Measurements from ENCODE around the gene SPSB1.

The SPSB1 gene

DNA sequence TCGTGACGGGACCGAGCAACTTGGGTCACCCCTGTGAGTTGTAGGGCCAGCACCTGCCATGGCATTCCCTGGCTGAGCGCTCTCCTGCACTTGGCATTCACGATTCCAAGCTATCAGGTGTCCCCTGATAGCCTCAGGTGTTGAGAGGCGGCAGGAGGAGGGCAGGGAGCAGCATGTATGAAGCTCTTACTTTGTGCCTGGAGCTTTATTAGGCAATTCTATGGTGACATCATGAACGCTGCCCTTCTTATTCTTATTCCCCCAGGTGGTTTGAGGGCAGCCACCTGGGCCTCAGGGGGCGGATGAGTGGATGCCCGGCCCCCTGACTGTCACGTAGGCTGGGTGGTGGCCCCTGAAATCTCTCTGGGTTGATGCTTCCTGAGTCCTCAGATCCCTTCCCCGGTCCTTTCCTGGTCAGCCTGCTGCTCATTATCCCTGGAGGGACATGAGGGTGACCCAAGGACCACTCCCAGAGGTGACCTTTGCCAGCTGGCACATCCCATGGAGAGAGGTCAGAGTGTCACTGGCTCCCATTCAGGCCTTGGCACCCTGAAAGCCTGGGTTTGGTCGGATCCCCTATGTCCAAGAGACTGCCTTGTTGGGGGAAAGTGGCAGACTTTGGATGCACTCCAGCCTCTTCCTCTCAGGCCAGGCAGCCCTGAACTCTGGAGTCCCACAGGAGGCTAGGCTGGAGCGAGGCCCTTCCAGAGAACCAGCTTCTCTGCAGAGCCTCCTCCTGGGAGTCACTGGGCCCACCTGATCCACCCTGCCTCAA is 51.9 kb downstream of the SPSB1 start:
- no peak for ATAC-seq
- TF ChIP-seq GLIS3 (CRISPR knock-in tag; IDR thresholded peaks at IDR 0.05) (no peak), ZFP3 (CRISPR knock-in tag; IDR thresholded peaks at IDR 0.05) (no peak), ESRRG (CRISPR knock-in tag; IDR thresholded peaks at IDR 0.05) (no peak), ZNF70 (CRISPR knock-in tag; IDR thresholded peaks at IDR 0.05) (no peak)
- TF ChIP-seq, protein P1, sequence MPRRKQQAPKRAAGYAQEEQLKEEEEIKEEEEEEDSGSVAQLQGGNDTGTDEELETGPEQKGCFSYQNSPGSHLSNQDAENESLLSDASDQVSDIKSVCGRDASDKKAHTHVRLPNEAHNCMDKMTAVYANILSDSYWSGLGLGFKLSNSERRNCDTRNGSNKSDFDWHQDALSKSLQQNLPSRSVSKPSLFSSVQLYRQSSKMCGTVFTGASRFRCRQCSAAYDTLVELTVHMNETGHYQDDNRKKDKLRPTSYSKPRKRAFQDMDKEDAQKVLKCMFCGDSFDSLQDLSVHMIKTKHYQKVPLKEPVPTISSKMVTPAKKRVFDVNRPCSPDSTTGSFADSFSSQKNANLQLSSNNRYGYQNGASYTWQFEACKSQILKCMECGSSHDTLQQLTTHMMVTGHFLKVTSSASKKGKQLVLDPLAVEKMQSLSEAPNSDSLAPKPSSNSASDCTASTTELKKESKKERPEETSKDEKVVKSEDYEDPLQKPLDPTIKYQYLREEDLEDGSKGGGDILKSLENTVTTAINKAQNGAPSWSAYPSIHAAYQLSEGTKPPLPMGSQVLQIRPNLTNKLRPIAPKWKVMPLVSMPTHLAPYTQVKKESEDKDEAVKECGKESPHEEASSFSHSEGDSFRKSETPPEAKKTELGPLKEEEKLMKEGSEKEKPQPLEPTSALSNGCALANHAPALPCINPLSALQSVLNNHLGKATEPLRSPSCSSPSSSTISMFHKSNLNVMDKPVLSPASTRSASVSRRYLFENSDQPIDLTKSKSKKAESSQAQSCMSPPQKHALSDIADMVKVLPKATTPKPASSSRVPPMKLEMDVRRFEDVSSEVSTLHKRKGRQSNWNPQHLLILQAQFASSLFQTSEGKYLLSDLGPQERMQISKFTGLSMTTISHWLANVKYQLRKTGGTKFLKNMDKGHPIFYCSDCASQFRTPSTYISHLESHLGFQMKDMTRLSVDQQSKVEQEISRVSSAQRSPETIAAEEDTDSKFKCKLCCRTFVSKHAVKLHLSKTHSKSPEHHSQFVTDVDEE (CRISPR knock-in tag; IDR thresholded peaks at IDR 0.05), result no peak
- TF ChIP-seq, protein P2, sequence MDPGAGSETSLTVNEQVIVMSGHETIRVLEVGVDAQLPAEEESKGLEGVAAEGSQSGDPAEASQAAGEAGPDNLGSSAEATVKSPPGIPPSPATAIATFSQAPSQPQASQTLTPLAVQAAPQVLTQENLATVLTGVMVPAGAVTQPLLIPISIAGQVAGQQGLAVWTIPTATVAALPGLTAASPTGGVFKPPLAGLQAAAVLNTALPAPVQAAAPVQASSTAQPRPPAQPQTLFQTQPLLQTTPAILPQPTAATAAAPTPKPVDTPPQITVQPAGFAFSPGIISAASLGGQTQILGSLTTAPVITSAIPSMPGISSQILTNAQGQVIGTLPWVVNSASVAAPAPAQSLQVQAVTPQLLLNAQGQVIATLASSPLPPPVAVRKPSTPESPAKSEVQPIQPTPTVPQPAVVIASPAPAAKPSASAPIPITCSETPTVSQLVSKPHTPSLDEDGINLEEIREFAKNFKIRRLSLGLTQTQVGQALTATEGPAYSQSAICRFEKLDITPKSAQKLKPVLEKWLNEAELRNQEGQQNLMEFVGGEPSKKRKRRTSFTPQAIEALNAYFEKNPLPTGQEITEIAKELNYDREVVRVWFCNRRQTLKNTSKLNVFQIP (CRISPR knock-in tag; IDR thresholded peaks at IDR 0.05; ENCODE audit: borderline replicate concordance, low read depth), result no peak

DNA sequence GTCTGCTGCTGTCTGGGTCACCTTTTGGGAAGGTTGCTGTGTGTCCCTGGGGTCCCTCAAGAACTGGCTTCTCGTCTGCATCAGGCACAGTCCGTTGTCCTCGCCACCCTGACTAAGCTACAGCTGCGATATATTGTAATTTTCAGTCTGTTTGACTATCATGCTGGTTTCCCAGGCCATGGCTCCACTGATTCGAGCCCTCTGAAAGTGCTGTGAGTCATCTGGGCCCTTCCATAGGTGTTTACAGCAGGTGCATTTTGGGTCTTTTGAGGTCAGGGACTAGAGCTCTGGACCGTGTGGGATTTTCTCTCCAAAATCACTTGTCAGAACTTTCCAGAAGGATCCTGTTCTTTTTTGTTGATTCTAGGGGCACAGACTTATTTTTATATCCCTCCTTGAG is 52.8 kb downstream of the SPSB1 start:
- TF ChIP-seq CSDC2 (CRISPR knock-in tag; IDR thresholded peaks at IDR 0.05) (no peak), ZNF70 (CRISPR knock-in tag; IDR thresholded peaks at IDR 0.05) (no peak), ZNF8 (CRISPR knock-in tag; IDR thresholded peaks at IDR 0.05) (no peak), BACH2 (CRISPR knock-in tag; IDR thresholded peaks at IDR 0.05; ENCODE audit: borderline replicate concordance) (no peak), ISL1 (CRISPR knock-in tag; IDR thresholded peaks at IDR 0.05) (no peak), ZFP30 (CRISPR knock-in tag; IDR thresholded peaks at IDR 0.05) (no peak)
- TF ChIP-seq, protein P3, sequence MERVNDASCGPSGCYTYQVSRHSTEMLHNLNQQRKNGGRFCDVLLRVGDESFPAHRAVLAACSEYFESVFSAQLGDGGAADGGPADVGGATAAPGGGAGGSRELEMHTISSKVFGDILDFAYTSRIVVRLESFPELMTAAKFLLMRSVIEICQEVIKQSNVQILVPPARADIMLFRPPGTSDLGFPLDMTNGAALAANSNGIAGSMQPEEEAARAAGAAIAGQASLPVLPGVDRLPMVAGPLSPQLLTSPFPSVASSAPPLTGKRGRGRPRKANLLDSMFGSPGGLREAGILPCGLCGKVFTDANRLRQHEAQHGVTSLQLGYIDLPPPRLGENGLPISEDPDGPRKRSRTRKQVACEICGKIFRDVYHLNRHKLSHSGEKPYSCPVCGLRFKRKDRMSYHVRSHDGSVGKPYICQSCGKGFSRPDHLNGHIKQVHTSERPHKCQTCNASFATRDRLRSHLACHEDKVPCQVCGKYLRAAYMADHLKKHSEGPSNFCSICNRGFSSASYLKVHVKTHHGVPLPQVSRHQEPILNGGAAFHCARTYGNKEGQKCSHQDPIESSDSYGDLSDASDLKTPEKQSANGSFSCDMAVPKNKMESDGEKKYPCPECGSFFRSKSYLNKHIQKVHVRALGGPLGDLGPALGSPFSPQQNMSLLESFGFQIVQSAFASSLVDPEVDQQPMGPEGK (CRISPR knock-in tag; IDR thresholded peaks at IDR 0.05; ENCODE audit: borderline replicate concordance), result no peak
- ATAC-seq, result no peak

DNA sequence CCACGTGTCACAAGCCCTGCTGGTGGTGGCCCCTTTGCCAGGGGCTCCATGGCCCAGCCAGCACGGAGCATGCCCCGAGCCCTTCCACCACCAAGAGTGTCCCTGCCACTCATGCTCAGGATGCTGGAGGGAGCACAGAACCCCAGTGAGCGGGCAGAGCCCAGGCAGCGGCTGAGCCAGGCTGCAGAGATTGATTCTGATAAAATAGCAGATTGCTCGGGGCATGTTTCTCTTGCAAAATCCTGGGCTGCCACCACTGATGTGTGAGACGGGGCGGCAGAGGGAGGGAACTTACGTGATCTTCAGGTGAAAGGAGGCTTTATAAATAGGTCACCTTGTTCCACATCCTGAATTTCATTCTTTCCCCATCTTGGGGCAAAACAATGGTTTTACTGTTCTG is 53.2 kb downstream of the SPSB1 start:
- TF ChIP-seq ZNF565 (CRISPR knock-in tag; conservative IDR thresholded peaks at IDR 0.05; ENCODE audit: low read depth) (no peak), SNAI2 (CRISPR knock-in tag; IDR thresholded peaks at IDR 0.05) (no peak), BACH2 (CRISPR knock-in tag; IDR thresholded peaks at IDR 0.05; ENCODE audit: borderline replicate concordance) (no peak), RARB (CRISPR knock-in tag; IDR thresholded peaks at IDR 0.05) (no peak), ZNF70 (CRISPR knock-in tag; IDR thresholded peaks at IDR 0.05) (no peak), CSDC2 (CRISPR knock-in tag; IDR thresholded peaks at IDR 0.05) (no peak), ISL1 (CRISPR knock-in tag; IDR thresholded peaks at IDR 0.05) (no peak), ZFP3 (CRISPR knock-in tag; IDR thresholded peaks at IDR 0.05) (no peak), OSR1 (CRISPR knock-in tag; IDR thresholded peaks at IDR 0.05) (no peak), TOX (CRISPR knock-in tag; IDR thresholded peaks at IDR 0.05; ENCODE audit: borderline replicate concordance) (no peak), ESRRG (CRISPR knock-in tag; IDR thresholded peaks at IDR 0.05) (no peak), ZNF8 (CRISPR knock-in tag; IDR thresholded peaks at IDR 0.05) (no peak), ZFP30 (CRISPR knock-in tag; IDR thresholded peaks at IDR 0.05) (no peak), PPARA (CRISPR knock-in tag; IDR thresholded peaks at IDR 0.05; ENCODE audit: borderline replicate concordance) (no peak), ZC3H10 (CRISPR knock-in tag; IDR thresholded peaks at IDR 0.05) (no peak), GLIS3 (CRISPR knock-in tag; IDR thresholded peaks at IDR 0.05) (no peak)
- TF ChIP-seq, protein P4, sequence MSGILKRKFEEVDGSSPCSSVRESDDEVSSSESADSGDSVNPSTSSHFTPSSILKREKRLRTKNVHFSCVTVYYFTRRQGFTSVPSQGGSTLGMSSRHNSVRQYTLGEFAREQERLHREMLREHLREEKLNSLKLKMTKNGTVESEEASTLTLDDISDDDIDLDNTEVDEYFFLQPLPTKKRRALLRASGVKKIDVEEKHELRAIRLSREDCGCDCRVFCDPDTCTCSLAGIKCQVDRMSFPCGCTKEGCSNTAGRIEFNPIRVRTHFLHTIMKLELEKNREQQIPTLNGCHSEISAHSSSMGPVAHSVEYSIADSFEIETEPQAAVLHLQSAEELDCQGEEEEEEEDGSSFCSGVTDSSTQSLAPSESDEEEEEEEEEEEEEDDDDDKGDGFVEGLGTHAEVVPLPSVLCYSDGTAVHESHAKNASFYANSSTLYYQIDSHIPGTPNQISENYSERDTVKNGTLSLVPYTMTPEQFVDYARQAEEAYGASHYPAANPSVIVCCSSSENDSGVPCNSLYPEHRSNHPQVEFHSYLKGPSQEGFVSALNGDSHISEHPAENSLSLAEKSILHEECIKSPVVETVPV (CRISPR knock-in tag; IDR thresholded peaks at IDR 0.05), result no peak
- TF ChIP-seq, protein P1 (CRISPR knock-in tag; IDR thresholded peaks at IDR 0.05), result no peak
- TF ChIP-seq, protein P3 (CRISPR knock-in tag; IDR thresholded peaks at IDR 0.05; ENCODE audit: borderline replicate concordance), result no peak
- TF ChIP-seq, protein P2 (CRISPR knock-in tag; IDR thresholded peaks at IDR 0.05; ENCODE audit: borderline replicate concordance, low read depth), result no peak
- ATAC-seq, result no peak
